HepG2 (cell line): ENCODE measurements around the gene SFXN2.

Experiments used
- BHLHE40 ChIP-seq: IDR thresholded peaks from 2 replicates; pipeline ENCODE4 v1.6.1; 2011; ENCODE audit warnings: low read length, improper control_type of control experiment
- CTCF ChIP-seq: sonication (generic); formaldehyde crosslinking; IDR thresholded peaks from 2 replicates; pipeline ENCODE4 v1.5.0; 2020; ENCODE audit warnings: mild to moderate bottlenecking, missing genetic modification reagents, moderate library complexity
- ELF4 ChIP-seq: sonication (generic); formaldehyde crosslinking; IDR thresholded peaks from 2 replicates; pipeline ENCODE4 v1.5.0; 2020; ENCODE audit warnings: missing genetic modification reagents, mild to moderate bottlenecking, moderate library complexity, borderline replicate concordance
- FOXA1 ChIP-seq, 2 experiments: fragments of 450-650 bp in 1 of 2; sonication (generic) in 1 of 2; formaldehyde crosslinking in 1 of 2; IDR thresholded peaks; 2 replicates each; pipeline versions ENCODE4 v1.4.0 to v1.6.1; 2016 to 2020; ENCODE audit warnings: missing genetic modification reagents in 1 of 2
- HHEX ChIP-seq: IDR thresholded peaks from 2 replicates; pipeline ENCODE4 v1.6.1; 2016; ENCODE audit warnings: control low read depth
- HNRNPL ChIP-seq: fragments of 200-400 bp; formaldehyde crosslinking; IDR thresholded peaks from 2 replicates; pipeline ENCODE4 v1.6.1; 2017; ENCODE audit warnings: mild to moderate bottlenecking, low read depth, low read length
- IRF2 ChIP-seq: IDR thresholded peaks from 2 replicates; pipeline ENCODE4 v1.6.1; 2018; ENCODE audit warnings: missing genetic modification reagents, missing compliant biosample characterization
- LBX2 ChIP-seq: sonication (generic); formaldehyde crosslinking; IDR thresholded peaks from 2 replicates; pipeline ENCODE4 v1.5.0; 2020; ENCODE audit warnings: missing genetic modification reagents, mild to moderate bottlenecking, borderline replicate concordance
- MYPOP ChIP-seq: sonication (generic); formaldehyde crosslinking; IDR thresholded peaks from 2 replicates; pipeline ENCODE4 v1.8.1; 2023; ENCODE audit warnings: mild to moderate bottlenecking, moderate library complexity, missing genetic modification reagents
- NFIC ChIP-seq: IDR thresholded peaks from 2 replicates; pipeline ENCODE4 v1.6.1; 2012; ENCODE audit warnings: mild to moderate bottlenecking, low read length, inconsistent platforms
- ZNF207 ChIP-seq: fragments of 450-650 bp; IDR thresholded peaks from 2 replicates; pipeline ENCODE4 v1.6.1; 2016; ENCODE audit warnings: antibody characterized with exemption, borderline replicate concordance
- ZNF337 ChIP-seq: sonication (generic); formaldehyde crosslinking; IDR thresholded peaks from 2 replicates; pipeline ENCODE4 v1.5.1; 2020; ENCODE audit warnings: missing genetic modification reagents, low read depth, mild to moderate bottlenecking, borderline replicate concordance
- ZNF367 ChIP-seq: sonication (generic); formaldehyde crosslinking; IDR thresholded peaks from 2 replicates; pipeline ENCODE4 v1.4.0; 2020; ENCODE audit warnings: missing genetic modification reagents, borderline replicate concordance
- ZNF713 ChIP-seq: sonication (generic); formaldehyde crosslinking; IDR thresholded peaks from 2 replicates; pipeline ENCODE4 v1.4.0; 2020; ENCODE audit warnings: mild to moderate bottlenecking, missing genetic modification reagents

- TF ChIP-seq CTCF (no peak), FOXA1 (IDR thresholded peaks at IDR 0.05) (no peak), FOXA1 (CRISPR knock-in tag; IDR thresholded peaks at IDR 0.05) (no peak), LBX2 (CRISPR knock-in tag) (no peak), IRF2 (no peak), ELF4 (CRISPR knock-in tag) (no peak), BHLHE40 (no peak), NFIC (no peak), ZNF713 (CRISPR knock-in tag) (no peak), HHEX (CRISPR knock-in tag) (no peak), ZNF207 (no peak), ZNF367 (CRISPR knock-in tag) (no peak), HNRNPL (no peak), MYPOP (no peak), ZNF337 (CRISPR knock-in tag) (no peak)
These were observed 39.3 kb upstream of the SFXN2 start for GRCh38 chr10:102675011-102675665.
